Measurements from ENCODE around the gene LMLN. TPM values are rescaled to one million over a fixed set of nuclear protein-coding genes. Genes with fewer than 3 reads are reported as not detected.

Gene LMLN
- total RNA-seq, 1 experiment from 2014 or later = 2.1 TPM

GRCh38 chr3:198093112-198093679, 133.2 kb downstream of the LMLN start:
- Histone ChIP-seq H3K27me3 (ENCODE audit: control insufficient read depth, insufficient read depth, low read length) (no peaks in the 10 kb centered on the region), H3K4me3 (ENCODE audit: insufficient read depth, low read depth, low read length) (no peak overlapping the region)
- DNase-seq = no peak

More at GRCh38 chr3:198093112-198093679, 133.2 kb downstream of the LMLN start:
- H3K36me3 ChIP-seq (replicated peaks; ENCODE audit: control insufficient read depth, insufficient read depth, low read length) = no peaks in the 10 kb centered on the region

Other genes starting within 250 kb of the LMLN start
- 9.6 and 15.5 TPM in 2 replicates for gene RUBCN, start 223.3 kb upstream of the LMLN start, total RNA-seq (2014; rRNA removed; shearing (Covaris generic))
- 13.5 and 17.7 TPM in 2 replicates for gene FYTTD1, start 210.3 kb upstream of the LMLN start, total RNA-seq (2014; rRNA removed; shearing (Covaris generic))
- gene LRCH3, start 169.0 kb upstream of the LMLN start, total RNA-seq (2014; rRNA removed; shearing (Covaris generic)) = 21.4 and 21.5 TPM in 2 replicates
- 909 and 971 TPM in 2 replicates for gene RPL35A, start 10.0 kb upstream of the LMLN start, total RNA-seq (2014; rRNA removed; shearing (Covaris generic))